ENCODE data around the gene TGM2.
"Not testable (repeated sequence)": the region's sequence is repeated elsewhere in the genome, so short reads cannot be mapped to it uniquely, and the experiment has no call there.

Gene TGM2

GRCh38 chr20:38115205-38115604 is 49.9 kb downstream of the TGM2 start:
- no peak for DNase-seq (ENCODE audit: low read depth)

- DNase-seq (ENCODE audit: low read depth), result no peak
Measured at GRCh38 chr20:38114353-38114791, 50.7 kb downstream of the TGM2 start.

- DNase-seq (ENCODE audit: low read depth), result no peak
Measured at GRCh38 chr20:38113401-38114325, 51.4 kb downstream of the TGM2 start.

GRCh38 chr20:38112930-38113294 is 52.2 kb downstream of the TGM2 start:
- DNase-seq (ENCODE audit: low read depth), result no peak

- DNase-seq (ENCODE audit: low read depth), result no peak
Measured at GRCh38 chr20:38112261-38112929, 52.7 kb downstream of the TGM2 start.

- no peak for DNase-seq (ENCODE audit: low read depth)
Measured at GRCh38 chr20:38111366-38112232, 53.5 kb downstream of the TGM2 start.

- DNase-seq (ENCODE audit: low read depth), result no peak
Measured at GRCh38 chr20:38110525-38111178, 54.4 kb downstream of the TGM2 start.

GRCh38 chr20:38109591-38110524 is 55.2 kb downstream of the TGM2 start:
- peak; percentile 95 for DNase-seq (ENCODE audit: low read depth)

- peak; percentile 87 for DNase-seq (ENCODE audit: low read depth)
Measured at GRCh38 chr20:38108986-38109541, 56.0 kb downstream of the TGM2 start.

GRCh38 chr20:38108438-38108985 is 56.6 kb downstream of the TGM2 start:
- peak; percentile 70 for DNase-seq (ENCODE audit: low read depth)

GRCh38 chr20:38107916-38108315 is 57.2 kb downstream of the TGM2 start:
- not testable (repeated sequence) for DNase-seq (ENCODE audit: low read depth)

GRCh38 chr20:38107386-38107785 is 57.7 kb downstream of the TGM2 start:
- DNase-seq (ENCODE audit: low read depth), result not testable (repeated sequence)

- DNase-seq (ENCODE audit: low read depth), result no peak
Measured at GRCh38 chr20:38106461-38106860, 58.6 kb downstream of the TGM2 start.

GRCh38 chr20:38104285-38104684 is 60.8 kb downstream of the TGM2 start:
- DNase-seq (ENCODE audit: low read depth), result no peak

GRCh38 chr20:38102206-38102605 is 62.9 kb downstream of the TGM2 start:
- not testable (repeated sequence) for DNase-seq (ENCODE audit: low read depth)

GRCh38 chr20:38098952-38099351 is 66.1 kb downstream of the TGM2 start:
- no peak for DNase-seq (ENCODE audit: low read depth)

- DNase-seq (ENCODE audit: low read depth), result no peak
Measured at GRCh38 chr20:38095017-38095686, 69.9 kb downstream of the TGM2 start.

GRCh38 chr20:38094373-38094891 is 70.6 kb downstream of the TGM2 start:
- DNase-seq (ENCODE audit: low read depth), result peak; percentile 76

- no peak for DNase-seq (ENCODE audit: low read depth)
Measured at GRCh38 chr20:38093641-38094077, 71.4 kb downstream of the TGM2 start.

All from fibroblast of gingiva (primary cell).